ENCODE data around the gene NPHP4. TPM values are rescaled to one million over a fixed set of nuclear protein-coding genes. Genes with fewer than 3 reads are reported as not detected.

Gene NPHP4
- total RNA-seq, 1 donor from 2014 or later: 3.2 TPM

- peaks cover 5% of the 10 kb centered on the region for H3K36me3 ChIP-seq (ENCODE audit: control insufficient read depth, insufficient read depth, low read length)
- no peak overlapping the region for H3K4me3 ChIP-seq (ENCODE audit: low read depth, low read length)
- DNase-seq (ENCODE audit: low read depth) (no peak), FAIRE-seq (no peak)
- no peaks in the 10 kb centered on the region for H3K27me3 ChIP-seq (ENCODE audit: control insufficient read depth, insufficient read depth, low read length)
- no peak for TF ChIP-seq CTCF (IDR thresholded peaks at IDR 0.05; ENCODE audit: insufficient read depth, low read length, severe bottlenecking)
These were observed 32.5 kb downstream of the NPHP4 start for GRCh38 chr1:5959667-5960230.

DNA sequence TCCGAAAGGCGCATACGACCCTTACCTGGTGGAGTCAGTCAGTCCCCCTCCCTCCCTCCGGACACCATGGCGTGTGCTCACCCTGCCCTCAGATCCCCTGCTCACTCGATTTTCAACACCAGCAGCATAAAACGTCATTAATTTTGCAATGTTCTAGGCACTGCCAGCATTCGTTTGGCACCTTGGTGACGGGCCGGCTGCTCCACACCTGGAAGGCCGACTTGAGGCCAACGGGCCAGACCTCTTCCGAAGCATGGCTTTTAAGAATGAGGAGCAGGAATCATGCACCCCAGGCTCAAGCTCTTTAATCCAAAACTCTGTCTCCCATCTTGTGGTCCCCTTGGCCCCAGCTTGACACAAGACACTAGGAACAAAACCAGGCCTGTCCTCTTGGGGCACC, 33.1 kb downstream of the NPHP4 start:
- no peak overlapping the region for H3K4me3 ChIP-seq (ENCODE audit: low read depth, low read length)
- no peaks in the 10 kb centered on the region for H3K27me3 ChIP-seq (ENCODE audit: control insufficient read depth, insufficient read depth, low read length)
- DNase-seq (ENCODE audit: low read depth) (no peak), FAIRE-seq (no peak)
- no peak for TF ChIP-seq CTCF (IDR thresholded peaks at IDR 0.05; ENCODE audit: insufficient read depth, low read length, severe bottlenecking)
- H3K36me3 ChIP-seq (ENCODE audit: control insufficient read depth, insufficient read depth, low read length): peaks cover 3% of the 10 kb centered on the region

GRCh38 chr1:5956022-5956830, 36.0 kb downstream of the NPHP4 start:
- no peak overlapping the region for H3K4me3 ChIP-seq (ENCODE audit: low read depth, low read length)
- FAIRE-seq (peak; percentile 72), DNase-seq (ENCODE audit: low read depth) (no peak)
- no peak for TF ChIP-seq CTCF (IDR thresholded peaks at IDR 0.05; ENCODE audit: insufficient read depth, low read length, severe bottlenecking)
- H3K27me3 ChIP-seq (ENCODE audit: control insufficient read depth, insufficient read depth, low read length): no peaks in the 10 kb centered on the region
- H3K36me3 ChIP-seq (ENCODE audit: control insufficient read depth, insufficient read depth, low read length): peaks cover 5% of the 10 kb centered on the region

GRCh38 chr1:5955479-5955977, 36.7 kb downstream of the NPHP4 start:
- FAIRE-seq: no peak
- no peaks in the 10 kb centered on the region for H3K27me3 ChIP-seq (ENCODE audit: control insufficient read depth, insufficient read depth, low read length)
- peaks cover 5% of the 10 kb centered on the region for H3K36me3 ChIP-seq (ENCODE audit: control insufficient read depth, insufficient read depth, low read length)
- DNase-seq (ENCODE audit: low read depth): no peak
- H3K4me3 ChIP-seq (ENCODE audit: low read depth, low read length): no peak overlapping the region
- no peak for TF ChIP-seq CTCF (IDR thresholded peaks at IDR 0.05; ENCODE audit: insufficient read depth, low read length, severe bottlenecking)

DNA sequence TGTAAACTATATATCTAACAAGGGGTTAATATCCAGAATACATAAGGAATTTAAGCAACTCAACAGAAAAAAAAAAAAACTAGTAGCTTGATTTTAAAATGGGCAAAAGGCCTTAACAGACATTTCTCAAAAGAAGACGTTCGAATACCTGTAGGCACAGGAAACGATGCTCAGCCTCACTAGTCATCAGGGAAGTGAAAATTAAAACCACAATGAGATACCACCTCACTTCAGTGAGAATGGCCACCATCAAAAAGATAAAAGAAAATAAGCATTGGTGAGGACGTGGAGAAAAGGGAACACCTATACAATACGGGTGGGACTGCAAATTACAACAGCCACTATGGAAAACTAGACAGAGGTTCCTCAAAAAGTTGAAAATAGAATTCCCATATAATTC, 37.3 kb downstream of the NPHP4 start:
- Histone ChIP-seq H3K27me3 (ENCODE audit: control insufficient read depth, insufficient read depth, low read length) (no peaks in the 10 kb centered on the region), H3K4me3 (ENCODE audit: low read depth, low read length) (no peak overlapping the region), H3K36me3 (ENCODE audit: control insufficient read depth, insufficient read depth, low read length) (peaks cover 5% of the 10 kb centered on the region)
- FAIRE-seq: no peak
- no peak for DNase-seq (ENCODE audit: low read depth)
- no peak for TF ChIP-seq CTCF (IDR thresholded peaks at IDR 0.05; ENCODE audit: insufficient read depth, low read length, severe bottlenecking)
